Measurements from ENCODE around the gene SEC24C.

DNA sequence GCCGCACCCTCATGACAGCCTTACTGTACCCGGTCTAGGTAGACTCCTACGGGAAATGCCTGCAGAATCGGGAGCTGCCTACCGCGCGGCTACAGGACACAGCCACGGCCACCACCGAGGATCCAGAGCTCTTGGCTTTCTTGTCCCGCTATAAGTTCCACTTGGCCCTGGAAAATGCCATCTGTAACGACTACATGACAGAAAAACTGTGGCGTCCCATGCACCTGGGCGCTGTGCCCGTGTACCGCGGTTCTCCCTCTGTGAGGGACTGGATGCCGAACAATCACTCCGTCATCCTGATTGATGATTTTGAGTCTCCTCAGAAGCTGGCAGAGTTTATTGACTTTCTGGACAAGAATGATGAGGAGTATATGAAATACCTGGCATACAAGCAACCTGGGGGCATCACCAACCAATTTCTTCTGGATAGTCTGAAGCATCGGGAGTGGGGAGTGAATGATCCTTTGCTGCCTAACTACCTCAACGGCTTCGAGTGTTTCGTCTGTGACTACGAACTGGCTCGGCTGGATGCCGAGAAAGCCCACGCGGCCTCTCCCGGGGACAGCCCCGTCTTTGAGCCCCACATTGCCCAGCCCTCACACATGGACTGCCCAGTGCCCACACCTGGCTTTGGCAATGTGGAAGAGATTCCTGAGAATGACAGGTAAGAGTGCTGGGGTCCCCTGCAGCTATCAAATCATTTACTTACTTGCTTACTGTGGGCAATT, 29.1 kb downstream of the SEC24C start:
- TF ChIP-seq, protein P1, sequence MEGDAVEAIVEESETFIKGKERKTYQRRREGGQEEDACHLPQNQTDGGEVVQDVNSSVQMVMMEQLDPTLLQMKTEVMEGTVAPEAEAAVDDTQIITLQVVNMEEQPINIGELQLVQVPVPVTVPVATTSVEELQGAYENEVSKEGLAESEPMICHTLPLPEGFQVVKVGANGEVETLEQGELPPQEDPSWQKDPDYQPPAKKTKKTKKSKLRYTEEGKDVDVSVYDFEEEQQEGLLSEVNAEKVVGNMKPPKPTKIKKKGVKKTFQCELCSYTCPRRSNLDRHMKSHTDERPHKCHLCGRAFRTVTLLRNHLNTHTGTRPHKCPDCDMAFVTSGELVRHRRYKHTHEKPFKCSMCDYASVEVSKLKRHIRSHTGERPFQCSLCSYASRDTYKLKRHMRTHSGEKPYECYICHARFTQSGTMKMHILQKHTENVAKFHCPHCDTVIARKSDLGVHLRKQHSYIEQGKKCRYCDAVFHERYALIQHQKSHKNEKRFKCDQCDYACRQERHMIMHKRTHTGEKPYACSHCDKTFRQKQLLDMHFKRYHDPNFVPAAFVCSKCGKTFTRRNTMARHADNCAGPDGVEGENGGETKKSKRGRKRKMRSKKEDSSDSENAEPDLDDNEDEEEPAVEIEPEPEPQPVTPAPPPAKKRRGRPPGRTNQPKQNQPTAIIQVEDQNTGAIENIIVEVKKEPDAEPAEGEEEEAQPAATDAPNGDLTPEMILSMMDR (conservative IDR thresholded peaks at IDR 0.05), result no peak
- 0 out of 2 replicates have a peak, but pooled peaks have one; percentile 5 for TF ChIP-seq ZFX (IDR thresholded peaks at IDR 0.05)

All from C4-2B (cell line).